Stimulated activated CD8-positive, alpha-beta memory T cell treated with anti-CD3 and anti-CD28 coated beads, Interleukin-12 subunit alpha, Interleukin-12 subunit beta, amount 100 ng/mL, for 24 hours (primary cell): ENCODE results near the gene VEGFA.

Source experiments
- DNase-seq: peaks from one replicate; pipeline ENCODE4 v3.0.0-alpha.2; 2020; ENCODE audit errors: extremely low read depth

Gene VEGFA

DNA sequence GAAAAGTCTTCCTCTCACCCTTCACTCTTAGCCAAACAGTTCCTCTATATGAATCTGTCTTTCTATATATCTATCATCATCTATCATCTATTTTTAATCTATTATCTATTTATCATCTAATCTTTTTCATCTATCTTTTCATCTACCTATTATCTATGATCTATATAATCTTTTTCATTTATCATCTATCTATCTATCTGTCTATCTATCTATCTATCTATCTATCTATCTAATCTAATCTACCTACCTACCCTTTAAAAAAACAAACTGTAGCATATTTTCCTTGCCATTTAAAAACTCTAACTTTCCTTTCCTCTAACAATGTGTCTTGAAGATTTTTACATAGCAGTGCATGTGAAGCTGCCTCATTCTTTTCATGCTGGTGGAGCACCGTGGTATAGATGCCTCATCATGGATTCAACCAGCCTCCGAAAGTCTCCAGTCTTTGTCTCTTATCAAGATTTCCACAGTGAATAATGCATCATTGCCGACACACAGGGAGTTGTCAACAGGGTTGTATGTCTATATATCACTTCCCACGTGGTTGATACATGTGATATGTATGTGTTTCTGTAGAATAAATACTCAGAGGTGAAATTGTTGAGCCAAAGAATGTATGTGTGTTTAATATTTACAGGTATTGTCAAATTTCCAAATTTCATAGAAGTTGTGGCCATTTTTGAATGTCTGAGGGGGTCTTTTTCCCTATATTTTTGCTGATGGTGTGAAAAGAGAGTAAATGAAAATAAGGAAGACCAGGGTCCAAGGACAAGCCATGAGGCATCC lies 51.3 kb downstream of the VEGFA start:
- DNase-seq = no peak

DNA sequence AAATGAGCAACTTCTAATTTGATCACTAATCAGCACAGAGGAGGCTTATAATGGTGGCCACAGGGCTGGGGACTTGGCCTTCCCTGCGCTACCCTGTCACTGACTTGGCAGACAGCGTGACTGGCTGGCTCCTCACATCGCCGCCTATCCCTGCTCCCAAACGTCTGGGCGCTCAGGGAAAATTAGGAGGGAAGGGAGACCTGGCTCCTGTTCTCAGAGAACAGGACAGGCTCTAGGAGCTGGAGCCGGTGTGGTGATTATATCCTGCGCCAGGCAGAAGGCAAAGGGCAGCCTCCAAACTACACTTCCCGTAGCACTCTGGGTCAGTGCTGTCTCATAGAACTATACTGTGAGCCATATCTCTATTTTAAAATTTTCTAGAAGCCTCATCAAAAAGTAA lies 53.4 kb downstream of the VEGFA start:
- no peak for DNase-seq

DNA sequence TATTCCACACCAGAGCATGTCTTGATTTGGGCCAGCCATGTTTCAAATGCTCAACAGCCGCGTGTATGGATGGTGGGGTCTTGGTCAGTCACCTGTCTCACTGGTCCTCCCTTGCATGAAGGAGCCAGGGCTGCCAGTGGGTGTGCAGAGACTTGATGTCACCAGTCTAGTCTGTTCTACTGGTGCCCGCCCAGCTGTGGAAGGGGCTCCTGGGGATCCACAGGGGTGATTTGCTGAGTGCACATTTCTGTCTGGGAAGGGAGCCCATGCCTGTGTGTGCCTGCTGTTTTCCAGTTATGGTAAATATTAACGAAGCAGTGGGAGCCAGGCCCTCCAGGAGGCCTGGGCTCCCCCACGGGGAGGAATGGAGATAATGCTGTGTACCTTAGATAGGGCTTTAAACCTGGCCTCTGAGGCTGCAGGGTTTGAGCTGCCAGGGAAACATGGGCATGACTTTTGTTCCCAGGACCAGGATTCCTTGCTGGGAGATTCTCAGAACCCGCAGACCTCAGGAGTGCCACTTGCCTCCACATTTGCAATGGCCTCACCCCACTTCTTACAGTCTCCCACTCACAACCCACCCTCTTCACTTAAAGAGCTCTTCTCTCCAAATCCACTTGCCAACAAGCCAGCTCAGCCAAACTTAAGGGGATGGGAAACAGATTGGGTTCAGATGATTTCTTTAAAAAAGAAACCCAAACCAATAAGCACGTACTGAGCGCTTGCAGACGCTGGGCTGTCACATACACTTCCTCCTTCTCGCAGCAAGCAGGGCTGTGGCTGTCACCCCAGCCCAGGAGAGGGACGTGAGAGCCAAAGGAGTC lies 54.1 kb downstream of the VEGFA start:
- DNase-seq = no peak

DNA sequence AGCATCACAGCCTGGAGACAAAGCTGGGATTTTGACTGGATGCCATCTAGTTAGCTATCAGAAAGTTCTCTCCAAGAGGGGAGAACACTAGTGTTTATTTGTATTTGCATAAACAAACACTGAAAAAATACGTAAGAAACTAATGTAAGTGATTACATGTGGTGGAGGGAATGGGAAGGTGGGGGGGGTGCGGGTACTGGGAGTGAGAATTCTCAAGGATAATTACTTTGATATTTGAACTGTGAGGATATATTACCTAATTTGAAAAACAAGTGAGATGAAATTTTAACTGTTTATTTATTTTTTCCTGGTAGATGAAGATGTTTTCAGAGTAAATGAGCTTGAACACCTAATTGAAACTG lies 54.7 kb downstream of the VEGFA start:
- DNase-seq = no peak

DNA sequence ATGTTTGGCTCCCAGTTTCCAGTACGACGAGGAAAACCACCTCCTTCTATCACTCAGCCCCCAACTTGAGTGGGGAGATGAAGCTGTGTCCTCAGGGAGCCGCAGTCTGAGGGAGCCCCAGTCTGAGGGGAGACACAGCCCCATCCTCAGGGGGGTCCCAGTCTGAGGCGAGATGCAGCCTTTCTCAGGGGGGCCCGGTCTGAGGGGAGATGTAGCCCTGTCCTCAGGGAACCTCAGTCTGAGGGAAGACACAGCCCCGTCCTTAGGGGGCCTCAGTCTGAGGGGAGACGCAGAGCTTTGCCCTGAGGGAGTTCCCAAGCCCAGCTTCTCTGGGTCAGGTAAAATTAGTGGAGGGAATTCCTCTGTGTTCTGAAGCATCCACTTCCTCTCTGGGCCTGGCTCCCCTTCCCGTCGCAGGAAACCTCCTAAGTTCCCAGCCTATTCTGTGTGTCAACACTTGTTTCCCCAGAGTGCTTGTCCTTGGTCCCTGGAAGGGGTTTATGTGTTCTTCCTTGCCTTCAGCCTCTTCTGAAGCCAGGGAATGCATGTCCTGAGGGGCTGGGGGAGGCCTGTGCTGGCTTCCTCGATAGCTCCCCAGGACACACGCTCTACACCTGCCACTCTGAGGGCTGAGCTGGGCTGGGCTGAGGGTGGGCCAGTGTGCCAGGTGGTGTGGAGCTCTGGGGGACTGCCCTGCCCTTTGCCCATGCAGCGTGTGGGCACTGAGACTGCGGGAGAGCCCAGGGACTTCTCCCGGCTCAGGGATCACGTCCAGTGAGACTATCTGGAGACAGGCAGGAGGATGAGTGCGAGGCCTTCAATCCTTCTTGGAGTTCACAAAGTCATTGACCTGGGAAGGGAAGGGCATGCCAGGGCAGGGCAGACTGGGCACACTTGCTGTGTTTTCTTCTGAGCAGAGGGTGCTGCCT lies 55.4 kb downstream of the VEGFA start:
- DNase-seq = no peak

DNA sequence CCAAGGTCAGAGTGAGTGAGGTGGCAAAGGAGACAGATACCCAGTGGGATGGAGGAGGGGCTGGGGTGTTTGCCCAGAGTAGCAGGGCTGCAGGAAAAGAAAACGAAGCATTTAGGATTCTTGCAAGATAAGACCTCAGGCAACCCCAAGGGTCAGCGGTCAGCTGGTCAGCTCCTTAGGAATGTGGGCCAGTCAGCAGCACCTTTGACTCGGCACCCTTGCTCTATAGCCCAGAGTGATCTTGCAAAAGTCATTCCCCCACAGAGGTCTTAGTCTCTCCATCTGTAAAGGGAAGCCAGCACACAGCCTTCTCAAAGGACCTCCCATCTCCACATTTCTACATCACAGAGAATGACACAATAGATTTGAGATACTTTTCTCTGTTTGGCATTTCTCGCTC lies 56.7 kb downstream of the VEGFA start:
- DNase-seq = no peak

DNA sequence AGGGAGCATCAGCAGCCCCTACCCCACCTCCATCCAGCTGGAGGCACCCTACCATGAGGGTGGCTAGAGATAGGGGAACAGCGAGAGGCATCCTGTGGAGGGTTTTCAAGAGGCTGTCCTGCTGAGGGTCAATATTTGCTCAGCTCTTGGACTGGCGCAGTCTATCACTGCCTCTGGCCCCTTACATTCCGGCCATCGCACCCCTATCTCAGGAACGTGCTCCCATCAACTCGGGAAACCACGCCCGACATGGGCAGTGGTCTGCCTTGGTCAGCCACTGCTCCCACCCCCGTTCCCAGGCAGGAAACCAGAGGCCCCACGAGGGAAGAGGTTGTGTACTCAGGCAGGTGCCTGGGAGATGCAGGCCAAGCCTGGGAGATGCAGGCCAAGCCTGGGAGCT lies 57.9 kb downstream of the VEGFA start:
- DNase-seq = no peak

DNA sequence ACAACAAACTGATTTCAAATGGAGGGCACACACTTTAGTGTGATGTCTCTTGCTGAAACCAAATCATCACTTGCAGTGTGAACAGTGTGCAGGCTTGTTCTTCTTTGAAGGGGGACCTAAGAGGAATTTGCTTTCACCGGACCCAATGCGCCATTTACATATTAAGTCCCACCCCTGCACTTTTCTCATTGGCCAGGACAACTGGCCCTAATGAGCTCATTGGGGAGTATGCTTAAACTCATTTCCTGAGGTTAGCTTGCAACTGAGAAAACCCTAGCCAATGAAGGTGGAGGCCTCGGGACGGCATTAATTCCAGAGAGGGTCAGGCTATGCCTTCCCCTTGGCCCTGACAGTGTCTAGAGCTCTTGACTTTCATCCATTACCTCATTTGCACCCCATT lies 58.7 kb downstream of the VEGFA start:
- no peak for DNase-seq

DNA sequence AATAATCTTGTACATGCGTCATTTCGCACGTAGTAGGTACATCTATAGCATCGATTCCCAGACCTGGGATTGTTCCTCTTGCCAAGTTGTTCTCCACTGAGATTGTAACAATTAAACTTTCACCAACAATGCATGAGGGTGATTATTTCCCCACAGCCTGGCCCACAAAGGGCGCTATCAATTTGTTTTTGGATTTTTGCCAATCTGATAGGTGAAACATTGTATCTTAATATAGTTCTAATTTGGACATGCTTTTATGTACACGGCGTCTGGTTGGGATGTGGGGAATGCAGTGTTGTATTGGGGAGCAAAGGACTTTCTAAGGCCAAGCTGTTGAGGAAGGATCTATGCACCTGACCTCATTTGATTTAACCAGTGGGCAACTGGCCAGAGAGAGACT lies 59.5 kb downstream of the VEGFA start:
- DNase-seq = no peak

DNA sequence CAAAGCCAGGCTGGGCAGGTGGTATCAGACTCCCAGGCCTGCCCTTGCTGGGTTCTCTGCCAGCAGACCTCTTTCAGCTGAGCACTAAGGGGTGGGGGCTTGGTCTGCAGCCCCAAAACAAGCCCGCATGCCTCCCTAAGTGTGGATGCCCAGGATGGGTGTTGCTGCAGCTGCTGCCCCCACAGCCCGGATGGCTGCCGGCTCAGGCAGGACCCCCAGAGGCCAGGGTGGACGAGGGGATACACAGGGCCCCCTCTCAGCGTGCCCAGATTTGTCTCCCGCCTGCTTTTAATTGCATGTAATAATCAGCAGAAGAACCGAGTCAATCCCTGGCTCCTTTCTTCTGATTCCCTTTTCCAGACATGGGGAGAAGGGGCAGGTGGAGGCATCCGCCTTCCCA lies 60.8 kb downstream of the VEGFA start:
- DNase-seq = no peak

DNA sequence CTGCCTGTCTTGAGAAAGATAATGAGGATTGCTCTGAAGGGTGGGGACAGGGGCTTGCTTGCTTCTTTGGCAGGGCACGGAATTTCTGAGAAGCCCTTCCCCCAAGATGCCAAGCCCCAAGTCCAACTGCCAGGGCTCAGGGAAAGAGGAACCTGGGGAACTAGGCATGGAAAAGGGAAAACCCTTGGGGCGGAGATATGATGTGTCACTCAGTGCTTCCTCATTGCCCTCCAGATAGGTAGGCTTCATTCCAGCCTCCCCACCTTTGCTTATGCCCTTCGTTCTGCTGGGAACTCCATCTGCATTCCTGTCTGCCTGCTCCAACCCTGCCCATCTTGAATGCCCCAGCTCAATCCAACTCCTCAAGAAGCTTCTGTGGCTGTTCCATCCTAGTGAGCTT lies 61.2 kb downstream of the VEGFA start:
- no peak for DNase-seq

DNA sequence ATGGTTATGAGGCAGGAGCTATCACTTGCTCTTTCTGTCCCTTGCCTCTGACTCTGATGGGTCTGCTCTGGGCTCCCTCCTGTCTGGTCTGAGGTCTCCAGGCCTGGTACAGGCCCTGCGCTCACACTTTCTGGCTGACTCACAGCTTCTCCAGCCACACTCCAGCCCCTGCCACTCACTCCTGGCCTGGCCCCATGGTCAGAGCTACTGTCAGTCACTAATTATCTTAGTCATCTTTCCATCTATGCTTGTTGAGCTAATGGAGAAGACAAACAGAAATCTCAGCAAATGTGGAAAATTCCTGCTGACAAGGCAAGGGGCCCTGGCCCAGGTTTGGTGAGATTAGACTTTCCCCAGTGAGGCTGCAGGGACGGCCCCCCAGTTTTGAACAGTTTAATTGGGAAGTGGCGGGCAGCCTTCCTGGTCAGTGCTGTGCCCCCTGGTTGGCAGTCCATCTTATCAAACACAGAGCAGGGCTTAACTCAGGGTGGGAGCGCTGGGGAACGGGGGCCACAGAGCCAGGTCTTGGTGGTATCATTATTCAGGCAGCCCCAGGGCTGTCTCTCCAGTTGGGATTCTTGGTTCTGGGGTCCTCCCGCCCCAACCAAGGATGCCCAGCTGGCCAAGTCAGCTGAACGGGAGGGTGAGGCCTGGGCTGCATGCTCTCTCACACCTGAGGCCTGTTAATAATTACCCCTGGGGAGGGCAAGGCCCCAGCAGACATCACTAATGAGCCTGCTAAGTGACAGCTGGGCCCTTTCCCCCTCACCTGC lies 63.4 kb downstream of the VEGFA start:
- no peak for DNase-seq

DNA sequence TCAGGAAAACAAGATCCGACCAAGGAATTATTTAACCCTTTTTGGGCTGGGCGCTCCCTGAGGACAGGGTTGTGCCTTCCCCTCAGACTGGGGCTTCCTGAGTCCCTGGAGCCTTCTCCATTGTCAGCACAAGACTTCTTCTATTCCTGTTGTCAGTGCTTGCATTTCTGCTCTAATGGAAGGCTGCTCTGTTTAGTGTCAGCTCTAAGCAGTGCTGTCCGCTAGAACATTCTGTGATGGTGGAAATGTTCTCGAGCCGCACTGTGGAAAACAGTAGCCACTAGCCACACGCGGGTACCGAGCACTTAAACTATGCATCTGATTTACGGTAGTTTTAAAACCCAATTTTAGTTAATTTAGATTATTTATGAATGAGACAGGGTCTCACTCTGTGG lies 64.0 kb downstream of the VEGFA start:
- no peak for DNase-seq

DNA sequence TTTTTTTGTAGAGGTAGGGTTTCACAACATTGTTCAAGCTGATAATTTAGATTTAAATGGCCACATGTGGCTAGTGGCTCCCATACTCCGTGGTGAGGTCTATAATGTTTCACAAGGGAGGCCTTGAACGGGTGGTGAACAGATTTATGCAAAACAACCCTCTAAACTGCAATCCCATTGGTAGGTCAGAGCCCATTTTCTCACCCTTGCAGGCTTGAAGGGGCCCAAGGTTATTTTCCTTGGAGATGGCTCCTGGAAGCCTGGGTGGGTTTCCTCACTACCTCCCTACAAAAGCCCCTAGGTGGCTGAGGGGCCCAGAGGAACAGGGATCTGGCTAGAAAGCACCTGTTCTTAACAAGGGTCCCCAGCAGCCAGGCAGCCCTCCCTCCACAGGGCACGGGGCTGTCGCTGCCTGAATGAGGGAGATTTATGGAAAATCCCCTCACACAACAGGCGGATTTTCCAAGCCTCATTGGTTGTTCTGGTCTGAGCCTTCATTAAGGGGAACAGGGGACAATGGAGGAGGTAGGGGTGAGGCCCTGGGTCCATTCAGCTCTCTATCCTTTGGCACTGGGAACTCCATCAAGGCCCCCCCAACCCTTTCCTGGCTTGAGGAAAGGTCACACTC lies 64.6 kb downstream of the VEGFA start:
- no peak for DNase-seq

DNA sequence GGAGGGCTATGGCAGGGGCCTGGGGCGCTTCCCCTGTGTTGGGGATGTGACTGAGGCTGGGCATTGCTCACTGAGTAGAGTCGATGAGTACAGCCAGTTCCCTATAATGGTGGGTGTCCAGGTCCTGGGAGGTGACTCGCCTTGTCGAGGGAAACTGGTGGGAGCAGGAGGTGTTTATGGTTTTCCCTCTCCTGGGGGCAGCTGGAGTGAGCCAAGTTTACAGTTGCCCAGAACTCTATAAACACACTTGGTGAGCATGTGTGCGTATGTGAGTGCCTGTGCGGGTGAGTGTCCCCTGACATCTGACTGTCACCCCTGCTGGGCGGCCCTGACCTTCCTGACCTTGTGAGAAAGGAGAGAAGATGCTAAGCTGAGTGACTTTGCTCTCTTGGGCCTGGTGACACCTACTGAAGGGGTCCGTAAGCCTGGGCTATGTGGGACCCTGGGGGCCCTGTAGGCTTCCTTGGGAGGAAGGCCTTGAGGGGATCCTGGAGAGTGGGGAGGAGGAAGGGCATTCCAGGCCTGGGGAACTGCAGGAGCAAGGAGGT lies 65.9 kb downstream of the VEGFA start:
- no peak for DNase-seq
